Liver (tissue), 9 donors: ENCODE data around the gene GABRR3. TPM values are rescaled to one million over a fixed set of nuclear protein-coding genes. Genes with fewer than 3 reads are reported as not detected.

ENCODE experiments used
- DNase-seq: peaks from one replicate; pipeline ENCODE4 v3.0.0-alpha.2; 2017; ENCODE audit warnings: low spot score
- H3K27ac ChIP-seq, 2 donors: one replicate each; pipeline ENCODE4 v1.7.0; 2013; ENCODE audit warnings: inconsistent platforms in 2 of 2, low read length in 2 of 2, control low read depth in 1 of 2, low read depth in 1 of 2, mild to moderate bottlenecking in 1 of 2
- H3K27me3 ChIP-seq, 4 donors: one replicate each; pipeline versions ENCODE4 v1.6.1 to v1.7.0; 2013; ENCODE audit warnings: low read length in 3 of 4, inconsistent platforms in 1 of 4, mild to moderate bottlenecking in 1 of 4, moderate library complexity in 1 of 4; ENCODE audit not compliant: control insufficient read depth in 4 of 4, insufficient read depth in 4 of 4
- H3K36me3 ChIP-seq, 4 donors: one replicate each; pipeline versions ENCODE4 v1.6.1 to v1.7.0; 2013; ENCODE audit warnings: low read length in 3 of 4, mild to moderate bottlenecking in 3 of 4, low read depth in 1 of 4, moderate library complexity in 1 of 4; ENCODE audit not compliant: control insufficient read depth in 4 of 4, insufficient read depth in 3 of 4
- H3K4me1 ChIP-seq, 4 donors: one replicate each; pipeline versions ENCODE4 v1.6.1 to v1.7.0; 2013; ENCODE audit warnings: low read length in 3 of 4, mild to moderate bottlenecking in 3 of 4, moderate library complexity in 1 of 4; ENCODE audit not compliant: control insufficient read depth in 4 of 4, insufficient read depth in 4 of 4
- H3K4me3 ChIP-seq, 3 donors: one replicate each; pipeline versions ENCODE4 v1.6.1 to v1.7.0; 2013; ENCODE audit warnings: low read length in 3 of 3, control low read depth in 1 of 3, low read depth in 1 of 3, mild to moderate bottlenecking in 1 of 3
- H3K9ac ChIP-seq, 2 donors: one replicate each; pipeline ENCODE4 v1.7.0; 2013; ENCODE audit warnings: low read length in 2 of 2, mild to moderate bottlenecking in 2 of 2, moderate library complexity in 2 of 2, control low read depth in 1 of 2, low read depth in 1 of 2
- H3K9me3 ChIP-seq, 4 donors: one replicate each; pipeline versions ENCODE4 v1.6.1 to v1.7.0; 2013; ENCODE audit warnings: low read length in 3 of 4; ENCODE audit not compliant: control insufficient read depth in 4 of 4
- EGR1 ChIP-seq, 2 donors: IDR thresholded peaks; 2 replicates each; pipeline ENCODE4 v1.6.1; 2016 to 2018; ENCODE audit warnings: antibody characterized with exemption in 2 of 2, low read depth in 2 of 2
- FOXA1 ChIP-seq: IDR thresholded peaks from 2 replicates; pipeline ENCODE4 v1.6.1; 2016; ENCODE audit warnings: antibody characterized with exemption
- FOXA2 ChIP-seq: IDR thresholded peaks from 2 replicates; pipeline ENCODE4 v1.6.1; 2016; ENCODE audit warnings: antibody characterized with exemption
- GABPA ChIP-seq, 2 donors: IDR thresholded peaks in 1 of 2; conservative IDR thresholded peaks in 1 of 2; 2 replicates each; pipeline ENCODE4 v1.6.1; 2016; ENCODE audit warnings: antibody characterized with exemption in 2 of 2, mild to moderate bottlenecking in 1 of 2, moderate library complexity in 1 of 2
- HNF4A ChIP-seq, 2 donors: conservative IDR thresholded peaks; 2 replicates each; pipeline ENCODE4 v1.6.1; 2016; ENCODE audit warnings: antibody characterized with exemption in 2 of 2, mild to moderate bottlenecking in 2 of 2
- HNF4G ChIP-seq: IDR thresholded peaks from 2 replicates; pipeline ENCODE4 v1.6.1; 2016; ENCODE audit warnings: antibody characterized with exemption
- JUND ChIP-seq, 2 donors: IDR thresholded peaks; 2 replicates each; pipeline ENCODE4 v1.6.1; 2016; ENCODE audit warnings: antibody characterized with exemption in 2 of 2
- NR2F2 ChIP-seq: IDR thresholded peaks from 2 replicates; pipeline ENCODE4 v1.6.1; 2016; ENCODE audit warnings: antibody characterized with exemption
- RAD21 ChIP-seq, 2 donors: IDR thresholded peaks; 2 replicates each; pipeline ENCODE4 v1.6.1; 2016; ENCODE audit warnings: antibody characterized with exemption in 2 of 2, mild to moderate bottlenecking in 2 of 2
- RXRA ChIP-seq, 2 donors: IDR thresholded peaks; 2 replicates each; pipeline ENCODE4 v1.6.1; 2017 to 2018; ENCODE audit warnings: antibody characterized with exemption in 2 of 2, mild to moderate bottlenecking in 1 of 2
- SP1 ChIP-seq: IDR thresholded peaks from 2 replicates; pipeline ENCODE4 v1.6.1; 2018; ENCODE audit warnings: antibody characterized with exemption, mild to moderate bottlenecking
- TAF1 ChIP-seq: conservative IDR thresholded peaks from 2 replicates; pipeline ENCODE4 v1.6.1; 2016; ENCODE audit warnings: antibody characterized with exemption, mild to moderate bottlenecking
- YY1 ChIP-seq: IDR thresholded peaks from 2 replicates; pipeline ENCODE4 v1.6.1; 2016; ENCODE audit warnings: antibody characterized with exemption, mild to moderate bottlenecking
- WGBS: extraction: QIAGEN DNeasy Blood & Tissue Kit; methylation state at CpG from one replicate; pipeline ENCODE4 v1.1.7; 2013; 5-methylcytosine and 5-hydroxymethylcytosine counted together
- polyA plus RNA-seq, 2 donors: library from polyadenylated mRNA; stranded (reverse) in 1 of 2; unstranded in 1 of 2; fragments of 200-250 nt in 1 of 2; fragments of >200 nt in 1 of 2; fragmentation: Nextera tagmentation in 1 of 2; extraction: Ambion mirVana in 1 of 2; gene quantifications; one replicate each; pipeline versions ENCODE4 v1.2.1 to v1.2.3, GENCODE V29; 2013 to 2015
- total RNA-seq, 2 donors: library from RNA; depleted of rRNA; stranded (reverse); fragments of >200 nt; gene quantifications; one replicate each; pipeline ENCODE4 v1.2.3, GENCODE V29; 2014
- TF ChIP-seq, protein P1 (sequence below): fragments of 150-350 bp; IDR thresholded peaks from 2 replicates; pipeline ENCODE4 v1.5.1; 2017; ENCODE audit warnings: improper control_type of control experiment, low read depth, low read length; ENCODE audit not compliant: missing input control
- TF ChIP-seq, protein P2 (sequence below): IDR thresholded peaks from 2 replicates; pipeline ENCODE4 v1.6.1; 2016; ENCODE audit warnings: antibody characterized with exemption
- TF ChIP-seq, protein P3 (sequence below): IDR thresholded peaks from 2 replicates; pipeline ENCODE4 v1.6.1; 2016; ENCODE audit warnings: antibody characterized with exemption, mild to moderate bottlenecking
- TF ChIP-seq, protein P4 (sequence below): IDR thresholded peaks from 2 replicates; pipeline ENCODE4 v1.6.1; 2016; ENCODE audit warnings: antibody characterized with exemption
- TF ChIP-seq, protein P5 (sequence below): IDR thresholded peaks from 2 replicates; pipeline ENCODE4 v1.6.1; 2016; ENCODE audit warnings: antibody characterized with exemption
- donor health status: healthy.
- donor health status: healthy.
- donor health status: healthy.
- donor health status: healthy.
- donor health status: healthy.

Gene GABRR3
- total and polyA plus RNA-seq, 4 donors, result not detected

DNA sequence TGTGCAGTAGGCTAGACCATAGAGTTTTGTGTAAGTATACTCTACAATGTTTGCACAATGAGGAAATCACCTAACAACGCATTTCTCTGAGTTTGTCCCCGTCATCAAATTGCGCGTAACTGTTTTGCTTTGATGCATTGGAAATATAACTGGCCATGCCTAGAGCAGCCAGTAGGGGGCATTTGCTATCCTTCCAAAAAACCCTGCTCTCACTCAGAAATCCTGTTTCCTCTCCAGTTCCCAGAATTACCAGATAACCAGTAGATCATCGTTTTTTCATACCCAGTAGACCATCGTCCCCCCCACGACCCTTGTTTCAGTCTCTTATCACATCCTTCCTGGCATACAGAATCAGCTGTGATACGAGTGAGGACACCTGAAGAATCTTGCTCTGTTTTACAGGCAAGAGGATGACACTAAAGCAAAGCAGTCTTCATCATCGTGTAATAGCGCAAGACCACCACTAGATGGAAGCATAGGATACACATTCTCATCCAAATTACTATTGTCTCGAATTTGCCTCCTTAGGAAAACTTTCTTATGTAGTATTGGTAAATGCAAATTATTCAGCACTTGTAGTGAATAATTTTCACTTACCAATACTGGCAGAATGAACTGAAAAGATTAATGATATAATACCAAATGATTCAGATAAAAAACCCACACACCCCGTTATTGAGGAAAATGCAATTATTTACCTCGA lies 4.4 kb upstream of the GABRR3 start:
- H3K27me3 ChIP-seq, result peaks cover 0 to 14% (median 3%) of the 10 kb centered on the region in 4 donors
- H3K4me1 ChIP-seq, result peaks cover 0 to 6% (median 2%) of the 10 kb centered on the region in 4 donors
- DNase-seq, result peak; percentile 61
- TF ChIP-seq, protein P1, sequence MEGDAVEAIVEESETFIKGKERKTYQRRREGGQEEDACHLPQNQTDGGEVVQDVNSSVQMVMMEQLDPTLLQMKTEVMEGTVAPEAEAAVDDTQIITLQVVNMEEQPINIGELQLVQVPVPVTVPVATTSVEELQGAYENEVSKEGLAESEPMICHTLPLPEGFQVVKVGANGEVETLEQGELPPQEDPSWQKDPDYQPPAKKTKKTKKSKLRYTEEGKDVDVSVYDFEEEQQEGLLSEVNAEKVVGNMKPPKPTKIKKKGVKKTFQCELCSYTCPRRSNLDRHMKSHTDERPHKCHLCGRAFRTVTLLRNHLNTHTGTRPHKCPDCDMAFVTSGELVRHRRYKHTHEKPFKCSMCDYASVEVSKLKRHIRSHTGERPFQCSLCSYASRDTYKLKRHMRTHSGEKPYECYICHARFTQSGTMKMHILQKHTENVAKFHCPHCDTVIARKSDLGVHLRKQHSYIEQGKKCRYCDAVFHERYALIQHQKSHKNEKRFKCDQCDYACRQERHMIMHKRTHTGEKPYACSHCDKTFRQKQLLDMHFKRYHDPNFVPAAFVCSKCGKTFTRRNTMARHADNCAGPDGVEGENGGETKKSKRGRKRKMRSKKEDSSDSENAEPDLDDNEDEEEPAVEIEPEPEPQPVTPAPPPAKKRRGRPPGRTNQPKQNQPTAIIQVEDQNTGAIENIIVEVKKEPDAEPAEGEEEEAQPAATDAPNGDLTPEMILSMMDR, result peak; percentile 68
- peak in 1 of 2 donors; percentile 53 for TF ChIP-seq JUND (IDR thresholded peaks at IDR 0.05)
- TF ChIP-seq FOXA1, result no peak
- no peak for TF ChIP-seq SP1
- TF ChIP-seq YY1, result no peak
- TF ChIP-seq EGR1 (IDR thresholded peaks at IDR 0.05; ENCODE audit: low read depth in 2 of 2), result no peak
- no peak for TF ChIP-seq GABPA (IDR thresholded peaks at IDR 0.05 in 1 of 2, conservative IDR thresholded peaks at IDR 0.05 in 1 of 2)
- no peak for TF ChIP-seq TAF1
- TF ChIP-seq, protein P2, sequence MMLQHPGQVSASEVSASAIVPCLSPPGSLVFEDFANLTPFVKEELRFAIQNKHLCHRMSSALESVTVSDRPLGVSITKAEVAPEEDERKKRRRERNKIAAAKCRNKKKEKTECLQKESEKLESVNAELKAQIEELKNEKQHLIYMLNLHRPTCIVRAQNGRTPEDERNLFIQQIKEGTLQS, result no peak
- peak in 1 of 2 donors; percentile 9 for TF ChIP-seq RXRA (IDR thresholded peaks at IDR 0.05)
- no peak for TF ChIP-seq FOXA2
- no peak for TF ChIP-seq HNF4G
- TF ChIP-seq RAD21 (IDR thresholded peaks at IDR 0.05), result peak; percentile 91 to 92
- TF ChIP-seq HNF4A (conservative IDR thresholded peaks at IDR 0.05), result no peak
- TF ChIP-seq NR2F2, result no peak
- TF ChIP-seq, protein P3, sequence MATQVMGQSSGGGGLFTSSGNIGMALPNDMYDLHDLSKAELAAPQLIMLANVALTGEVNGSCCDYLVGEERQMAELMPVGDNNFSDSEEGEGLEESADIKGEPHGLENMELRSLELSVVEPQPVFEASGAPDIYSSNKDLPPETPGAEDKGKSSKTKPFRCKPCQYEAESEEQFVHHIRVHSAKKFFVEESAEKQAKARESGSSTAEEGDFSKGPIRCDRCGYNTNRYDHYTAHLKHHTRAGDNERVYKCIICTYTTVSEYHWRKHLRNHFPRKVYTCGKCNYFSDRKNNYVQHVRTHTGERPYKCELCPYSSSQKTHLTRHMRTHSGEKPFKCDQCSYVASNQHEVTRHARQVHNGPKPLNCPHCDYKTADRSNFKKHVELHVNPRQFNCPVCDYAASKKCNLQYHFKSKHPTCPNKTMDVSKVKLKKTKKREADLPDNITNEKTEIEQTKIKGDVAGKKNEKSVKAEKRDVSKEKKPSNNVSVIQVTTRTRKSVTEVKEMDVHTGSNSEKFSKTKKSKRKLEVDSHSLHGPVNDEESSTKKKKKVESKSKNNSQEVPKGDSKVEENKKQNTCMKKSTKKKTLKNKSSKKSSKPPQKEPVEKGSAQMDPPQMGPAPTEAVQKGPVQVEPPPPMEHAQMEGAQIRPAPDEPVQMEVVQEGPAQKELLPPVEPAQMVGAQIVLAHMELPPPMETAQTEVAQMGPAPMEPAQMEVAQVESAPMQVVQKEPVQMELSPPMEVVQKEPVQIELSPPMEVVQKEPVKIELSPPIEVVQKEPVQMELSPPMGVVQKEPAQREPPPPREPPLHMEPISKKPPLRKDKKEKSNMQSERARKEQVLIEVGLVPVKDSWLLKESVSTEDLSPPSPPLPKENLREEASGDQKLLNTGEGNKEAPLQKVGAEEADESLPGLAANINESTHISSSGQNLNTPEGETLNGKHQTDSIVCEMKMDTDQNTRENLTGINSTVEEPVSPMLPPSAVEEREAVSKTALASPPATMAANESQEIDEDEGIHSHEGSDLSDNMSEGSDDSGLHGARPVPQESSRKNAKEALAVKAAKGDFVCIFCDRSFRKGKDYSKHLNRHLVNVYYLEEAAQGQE, result no peak
- TF ChIP-seq, protein P4, sequence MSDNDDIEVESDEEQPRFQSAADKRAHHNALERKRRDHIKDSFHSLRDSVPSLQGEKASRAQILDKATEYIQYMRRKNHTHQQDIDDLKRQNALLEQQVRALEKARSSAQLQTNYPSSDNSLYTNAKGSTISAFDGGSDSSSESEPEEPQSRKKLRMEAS, result no peak
- TF ChIP-seq, protein P5, sequence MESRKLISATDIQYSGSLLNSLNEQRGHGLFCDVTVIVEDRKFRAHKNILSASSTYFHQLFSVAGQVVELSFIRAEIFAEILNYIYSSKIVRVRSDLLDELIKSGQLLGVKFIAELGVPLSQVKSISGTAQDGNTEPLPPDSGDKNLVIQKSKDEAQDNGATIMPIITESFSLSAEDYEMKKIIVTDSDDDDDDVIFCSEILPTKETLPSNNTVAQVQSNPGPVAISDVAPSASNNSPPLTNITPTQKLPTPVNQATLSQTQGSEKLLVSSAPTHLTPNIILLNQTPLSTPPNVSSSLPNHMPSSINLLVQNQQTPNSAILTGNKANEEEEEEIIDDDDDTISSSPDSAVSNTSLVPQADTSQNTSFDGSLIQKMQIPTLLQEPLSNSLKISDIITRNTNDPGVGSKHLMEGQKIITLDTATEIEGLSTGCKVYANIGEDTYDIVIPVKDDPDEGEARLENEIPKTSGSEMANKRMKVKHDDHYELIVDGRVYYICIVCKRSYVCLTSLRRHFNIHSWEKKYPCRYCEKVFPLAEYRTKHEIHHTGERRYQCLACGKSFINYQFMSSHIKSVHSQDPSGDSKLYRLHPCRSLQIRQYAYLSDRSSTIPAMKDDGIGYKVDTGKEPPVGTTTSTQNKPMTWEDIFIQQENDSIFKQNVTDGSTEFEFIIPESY, result no peak
- no peak overlapping the region for H3K9ac ChIP-seq
- H3K4me3 ChIP-seq, result peak overlapping the region in 2 of 3 donors; percentile 21 to 56
- H3K9me3 ChIP-seq, result no peaks in the 10 kb centered on the region
- no peak overlapping the region for H3K27ac ChIP-seq
- H3K36me3 ChIP-seq, result no peaks in the 10 kb centered on the region
- WGBS, result 13% methylated on average over 13 of the region's 13 CpGs
